NCI-H146 treated with DMSO at 0.1 percent for 48 hours (cell line): Measurements from ENCODE around the gene MAML1.

Source experiments
- DNase-seq: peaks from one replicate; lab custom pipeline; 2025; ENCODE audit not compliant: unreplicated experiment; lab: John Stamatoyannopoulos, UW

Gene MAML1

GRCh38 chr5:179821298-179822058 lies 88.9 kb downstream of the MAML1 start:
- DNase-seq: peak; percentile 68

- DNase-seq: no peak
Observed at GRCh38 chr5:179822059-179822432, 89.4 kb downstream of the MAML1 start.

GRCh38 chr5:179822444-179822990 lies 89.9 kb downstream of the MAML1 start:
- no peak for DNase-seq

GRCh38 chr5:179823937-179824744 lies 91.5 kb downstream of the MAML1 start:
- no peak for DNase-seq

- DNase-seq: no peak
Observed at GRCh38 chr5:179824745-179825112, 92.1 kb downstream of the MAML1 start.

- DNase-seq: no peak
Observed at GRCh38 chr5:179825655-179826182, 93.1 kb downstream of the MAML1 start.
